ENCODE results near the gene NFKBIE. TPM values are rescaled to one million over a fixed set of nuclear protein-coding genes. Genes with fewer than 3 reads are reported as not detected.
"Not testable (repeated sequence)": the region's sequence is repeated elsewhere in the genome, so short reads cannot be mapped to it uniquely, and the experiment has no call there.

The NFKBIE gene
- total RNA-seq, 1 donor from 2014 or later = 17.2 TPM

GRCh38 chr6:44233567-44234100 lies 31.7 kb downstream of the NFKBIE start:
- H3K4me1 ChIP-seq = peaks cover 40% of the 10 kb centered on the region
- H3K27me3 ChIP-seq = no peaks in the 10 kb centered on the region
- H3K4me3 ChIP-seq = no peak overlapping the region
- no peaks in the 10 kb centered on the region for H3K9me3 ChIP-seq
- no peak for DNase-seq (ENCODE audit: extremely low spot score in 2 of 2)
- H3K27ac ChIP-seq = peak overlapping the region; percentile 99
- intact Hi-C loops (cut with DNase I) = loop anchor here (5.0 kb wide), 1 partner anchor 61 kb away; no protein-coding TSS in a partner anchor
- H3K36me3 ChIP-seq = peaks cover 0 to 8% of the 10 kb centered on the region in 2 donors
- TF ChIP-seq POLR2A (IDR thresholded peaks at IDR 0.05) = no peak
- TF ChIP-seq POLR2AphosphoS5 (IDR thresholded peaks at IDR 0.05; ENCODE audit: insufficient read depth in 1 of 2, low read depth in 1 of 2) = no peak
- TF ChIP-seq CTCF (IDR thresholded peaks at IDR 0.05) = no peak

- peaks cover 40% of the 10 kb centered on the region for H3K4me1 ChIP-seq
- peaks cover 0 to 8% of the 10 kb centered on the region in 2 donors for H3K36me3 ChIP-seq
- intact Hi-C loops (cut with DNase I) = loop anchor here (5.0 kb wide), 1 partner anchor 61 kb away; no protein-coding TSS in a partner anchor
- TF ChIP-seq POLR2AphosphoS5 (IDR thresholded peaks at IDR 0.05; ENCODE audit: insufficient read depth in 1 of 2, low read depth in 1 of 2) = no peak
- no peak for TF ChIP-seq CTCF (IDR thresholded peaks at IDR 0.05)
- no peak for TF ChIP-seq POLR2A (IDR thresholded peaks at IDR 0.05)
- peak overlapping the region; percentile 99 for H3K27ac ChIP-seq
- no peaks in the 10 kb centered on the region for H3K27me3 ChIP-seq
- no peak for DNase-seq (ENCODE audit: extremely low spot score in 2 of 2)
- H3K9me3 ChIP-seq = no peaks in the 10 kb centered on the region
- no peak overlapping the region for H3K4me3 ChIP-seq
Observed at GRCh38 chr6:44232676-44233566, 32.4 kb downstream of the NFKBIE start.

- H3K4me1 ChIP-seq = peaks cover 43% of the 10 kb centered on the region
- H3K9me3 ChIP-seq; H3K4me3 ChIP-seq; DNase-seq (ENCODE audit: extremely low spot score in 2 of 2); H3K36me3 ChIP-seq; H3K27me3 ChIP-seq; H3K27ac ChIP-seq: not testable (repeated sequence)
- intact Hi-C loops (cut with DNase I) = loop anchor here (5.0 kb wide), 1 partner anchor 59 kb away; no protein-coding TSS in a partner anchor
Observed at GRCh38 chr6:44231426-44231825, 33.9 kb downstream of the NFKBIE start.

- Histone ChIP-seq H3K27me3 (no peaks in the 10 kb centered on the region), H3K36me3 (peaks cover 0 to 8% of the 10 kb centered on the region in 2 donors), H3K9me3 (no peaks in the 10 kb centered on the region), H3K4me1 (peaks cover 46% of the 10 kb centered on the region), H3K27ac (no peak overlapping the region), H3K4me3 (no peak overlapping the region)
- intact Hi-C loops (cut with DNase I) = loop anchor here (5.0 kb wide), 1 partner anchor 58 kb away; no protein-coding TSS in a partner anchor
- TF ChIP-seq CTCF (IDR thresholded peaks at IDR 0.05) = no peak
- no peak for DNase-seq (ENCODE audit: extremely low spot score in 2 of 2)
Observed at GRCh38 chr6:44230034-44230675, 35.2 kb downstream of the NFKBIE start.

- intact Hi-C loops (cut with DNase I) = loop anchor here (5.0 kb wide), 1 partner anchor 57 kb away; no protein-coding TSS in a partner anchor
- TF ChIP-seq CTCF (IDR thresholded peaks at IDR 0.05) = no peak
- TF ChIP-seq POLR2AphosphoS5 (IDR thresholded peaks at IDR 0.05; ENCODE audit: insufficient read depth in 1 of 2, low read depth in 1 of 2) = no peak
- no peak for TF ChIP-seq POLR2A (IDR thresholded peaks at IDR 0.05)
- Histone ChIP-seq H3K4me3 (no peak overlapping the region), H3K27me3 (no peaks in the 10 kb centered on the region), H3K36me3 (peaks cover 0 to 8% of the 10 kb centered on the region in 2 donors), H3K9me3 (no peaks in the 10 kb centered on the region), H3K4me1 (peaks cover 46% of the 10 kb centered on the region), H3K27ac (no peak overlapping the region)
- DNase-seq (ENCODE audit: extremely low spot score in 2 of 2) = no peak
Observed at GRCh38 chr6:44229376-44230033, 35.8 kb downstream of the NFKBIE start.
